Omental fat pad (tissue), 4 donors: ENCODE data around the gene TUSC2. TPM values are rescaled to one million over a fixed set of nuclear protein-coding genes. Genes with fewer than 3 reads are reported as not detected.

Experiments used
- ATAC-seq: fragments of 150-250 bp; one replicate; pipeline ENCODE4 v1.9.1; 2016; ENCODE audit warnings: mild to moderate bottlenecking, moderate library complexity; ENCODE audit not compliant: low FRiP score
- DNase-seq: peaks from one replicate; pipeline ENCODE4 v3.0.0-alpha.2; 2019; ENCODE audit warnings: low spot score
- total RNA-seq, 4 donors: library from RNA; depleted of rRNA; stranded (reverse); fragments of >200 nt; gene quantifications; one replicate each; pipeline ENCODE4 v1.1.0, GENCODE V29; 2016
- TF ChIP-seq, protein P1 (sequence below), 3 donors: fragments of 450-650 bp; IDR thresholded peaks; one replicate each; pipeline ENCODE4 v1.5.1; 2016 to 2017; ENCODE audit warnings: antibody characterized with exemption in 3 of 3, mild to moderate bottlenecking in 3 of 3, moderate library complexity in 2 of 3

TUSC2 gene
- total RNA-seq, 4 donors from 2014 or later, result 13.7 to 28.8 (median 22.8) TPM

GRCh38 chr3:50294492-50295403 lies 33.3 kb downstream of the TUSC2 start:
- ATAC-seq (no peak), DNase-seq (no peak)
- TF ChIP-seq, protein P1, sequence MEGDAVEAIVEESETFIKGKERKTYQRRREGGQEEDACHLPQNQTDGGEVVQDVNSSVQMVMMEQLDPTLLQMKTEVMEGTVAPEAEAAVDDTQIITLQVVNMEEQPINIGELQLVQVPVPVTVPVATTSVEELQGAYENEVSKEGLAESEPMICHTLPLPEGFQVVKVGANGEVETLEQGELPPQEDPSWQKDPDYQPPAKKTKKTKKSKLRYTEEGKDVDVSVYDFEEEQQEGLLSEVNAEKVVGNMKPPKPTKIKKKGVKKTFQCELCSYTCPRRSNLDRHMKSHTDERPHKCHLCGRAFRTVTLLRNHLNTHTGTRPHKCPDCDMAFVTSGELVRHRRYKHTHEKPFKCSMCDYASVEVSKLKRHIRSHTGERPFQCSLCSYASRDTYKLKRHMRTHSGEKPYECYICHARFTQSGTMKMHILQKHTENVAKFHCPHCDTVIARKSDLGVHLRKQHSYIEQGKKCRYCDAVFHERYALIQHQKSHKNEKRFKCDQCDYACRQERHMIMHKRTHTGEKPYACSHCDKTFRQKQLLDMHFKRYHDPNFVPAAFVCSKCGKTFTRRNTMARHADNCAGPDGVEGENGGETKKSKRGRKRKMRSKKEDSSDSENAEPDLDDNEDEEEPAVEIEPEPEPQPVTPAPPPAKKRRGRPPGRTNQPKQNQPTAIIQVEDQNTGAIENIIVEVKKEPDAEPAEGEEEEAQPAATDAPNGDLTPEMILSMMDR (IDR thresholded peaks at IDR 0.05), result no peak

DNA sequence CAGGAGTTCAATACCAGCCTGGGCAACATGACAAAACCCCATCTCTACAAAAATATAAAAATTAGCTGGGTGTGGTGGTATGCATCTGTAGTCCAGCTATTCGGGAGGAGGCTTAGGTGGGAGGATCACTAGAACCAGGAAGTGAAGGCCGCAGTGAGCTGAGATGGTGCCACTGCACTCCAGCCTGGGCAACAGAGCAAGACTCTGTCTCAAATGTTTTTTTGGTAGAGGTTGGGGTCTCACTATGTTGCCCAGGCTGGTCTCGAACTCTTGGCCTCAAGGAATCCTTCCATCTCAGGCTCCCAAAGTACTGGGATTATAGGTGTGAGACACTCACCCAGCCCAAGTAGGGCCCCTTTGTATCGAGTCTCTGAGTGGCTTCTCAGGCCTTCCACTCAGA lies 33.9 kb downstream of the TUSC2 start:
- ATAC-seq (no peak), DNase-seq (no peak)
- TF ChIP-seq, protein P1 (IDR thresholded peaks at IDR 0.05), result no peak

GRCh38 chr3:50293079-50293801 lies 34.8 kb downstream of the TUSC2 start:
- DNase-seq, result no peak
- TF ChIP-seq, protein P1 (IDR thresholded peaks at IDR 0.05), result no peak
- ATAC-seq, result no peak

DNA sequence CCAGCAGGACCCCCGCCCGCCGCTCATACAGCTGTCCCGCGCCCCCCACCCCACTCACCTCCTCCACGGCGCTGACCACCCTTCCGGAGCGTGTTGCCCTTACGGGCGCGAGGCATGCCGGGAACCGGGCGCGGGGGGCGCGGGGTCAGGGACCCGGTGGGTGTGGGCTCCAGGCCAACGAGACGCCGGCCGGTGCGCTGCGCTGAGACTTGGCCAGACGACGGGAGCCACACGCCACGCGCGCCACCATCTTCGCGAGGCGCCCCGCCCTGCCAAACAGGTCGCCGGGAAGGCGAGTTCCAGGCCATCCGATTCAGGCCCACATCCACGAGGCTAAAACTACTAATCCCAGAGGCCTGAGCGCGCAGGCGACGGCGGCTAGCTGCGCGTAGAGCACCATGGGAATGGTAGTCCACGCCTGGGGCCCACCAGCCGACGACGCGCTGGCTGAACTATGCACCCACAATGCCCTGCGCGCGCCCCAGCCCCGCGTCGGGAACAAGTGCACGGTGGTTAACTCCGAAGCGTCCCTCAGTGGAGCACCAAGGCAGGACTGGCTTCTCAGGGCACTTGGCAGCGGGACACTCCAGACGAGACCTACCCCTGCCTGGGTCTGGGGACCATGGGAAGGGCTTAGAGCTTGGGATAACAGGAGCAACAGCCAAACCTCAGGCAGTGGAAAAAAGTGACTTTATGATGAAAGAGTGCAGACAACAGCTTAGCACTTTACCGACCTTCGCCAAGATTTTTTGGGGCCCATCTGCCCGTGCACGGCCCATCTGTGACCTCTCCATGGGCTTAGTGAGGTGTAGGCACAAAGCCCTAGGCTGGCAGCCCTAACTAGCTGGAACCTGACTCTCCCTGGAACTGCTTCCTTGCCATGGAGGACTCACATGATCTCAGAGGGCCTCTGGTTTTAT lies 35.6 kb downstream of the TUSC2 start, which contains the start of gene IFRD2:
Gene IFRD2 (minus strand): TSS at position 271 of the 920 bp plus-strand sequence. CDS start 155 bp downstream, at position 116.
- peak; percentile 77 for DNase-seq
- ATAC-seq, result peak; percentile 97
- TF ChIP-seq, protein P1 (IDR thresholded peaks at IDR 0.05), result no peak

- TF ChIP-seq, protein P1 (IDR thresholded peaks at IDR 0.05), result no peak
- DNase-seq (no peak), ATAC-seq (no peak)
Measured at GRCh38 chr3:50290161-50290641, 37.8 kb downstream of the TUSC2 start.

DNA sequence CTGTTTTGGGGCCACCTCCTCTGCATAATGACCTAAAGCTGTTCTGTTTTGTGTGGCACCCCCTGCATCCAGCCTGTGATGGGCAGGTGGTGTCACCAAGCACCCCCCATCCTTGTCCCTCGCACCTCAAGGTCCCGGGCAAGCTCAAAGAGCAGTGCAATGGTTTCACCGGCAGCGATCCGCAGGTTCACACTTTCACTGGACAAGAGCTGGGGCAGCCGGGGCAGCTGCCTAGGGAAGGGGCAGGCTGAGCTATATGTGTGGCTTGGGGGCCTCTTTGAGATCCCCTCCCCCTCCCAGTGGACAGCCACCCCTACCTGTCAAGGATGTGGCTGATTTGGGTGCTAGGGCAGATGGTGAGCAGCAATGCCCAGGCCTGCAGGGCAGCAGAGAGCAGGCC lies 38.9 kb downstream of the TUSC2 start:
- ATAC-seq (no peak), DNase-seq (no peak)
- TF ChIP-seq, protein P1 (IDR thresholded peaks at IDR 0.05), result no peak
